Measurements from ENCODE around the gene OTULINL. TPM values are rescaled to one million over a fixed set of nuclear protein-coding genes. Genes with fewer than 3 reads are reported as not detected.
"Not testable (repeated sequence)": the region's sequence is repeated elsewhere in the genome, so short reads cannot be mapped to it uniquely, and the experiment has no call there.

Gene OTULINL
- total RNA-seq, 4 donors from 2014 or later, result 3.8 to 12.3 (median 4.6) TPM

- no peak for TF ChIP-seq POLR2A (IDR thresholded peaks at IDR 0.05)
- TF ChIP-seq, protein P1, sequence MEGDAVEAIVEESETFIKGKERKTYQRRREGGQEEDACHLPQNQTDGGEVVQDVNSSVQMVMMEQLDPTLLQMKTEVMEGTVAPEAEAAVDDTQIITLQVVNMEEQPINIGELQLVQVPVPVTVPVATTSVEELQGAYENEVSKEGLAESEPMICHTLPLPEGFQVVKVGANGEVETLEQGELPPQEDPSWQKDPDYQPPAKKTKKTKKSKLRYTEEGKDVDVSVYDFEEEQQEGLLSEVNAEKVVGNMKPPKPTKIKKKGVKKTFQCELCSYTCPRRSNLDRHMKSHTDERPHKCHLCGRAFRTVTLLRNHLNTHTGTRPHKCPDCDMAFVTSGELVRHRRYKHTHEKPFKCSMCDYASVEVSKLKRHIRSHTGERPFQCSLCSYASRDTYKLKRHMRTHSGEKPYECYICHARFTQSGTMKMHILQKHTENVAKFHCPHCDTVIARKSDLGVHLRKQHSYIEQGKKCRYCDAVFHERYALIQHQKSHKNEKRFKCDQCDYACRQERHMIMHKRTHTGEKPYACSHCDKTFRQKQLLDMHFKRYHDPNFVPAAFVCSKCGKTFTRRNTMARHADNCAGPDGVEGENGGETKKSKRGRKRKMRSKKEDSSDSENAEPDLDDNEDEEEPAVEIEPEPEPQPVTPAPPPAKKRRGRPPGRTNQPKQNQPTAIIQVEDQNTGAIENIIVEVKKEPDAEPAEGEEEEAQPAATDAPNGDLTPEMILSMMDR (IDR thresholded peaks at IDR 0.05), result no peak
- TF ChIP-seq EP300 (IDR thresholded peaks at IDR 0.05), result no peak
- 90 to 100% methylated on average over 1 of the region's 1 CpG for WGBS, 2 donors
- H3K27ac ChIP-seq, result no peak overlapping the region
- no peak overlapping the region for H3K4me3 ChIP-seq
- H3K9me3 ChIP-seq, result peaks cover 0 to 10% (median 0%) of the 10 kb centered on the region in 4 donors
- no peaks in the 10 kb centered on the region for H3K27me3 ChIP-seq
- no peak for DNase-seq (ENCODE audit: low spot score in 2 of 2)
- no peaks in the 10 kb centered on the region for H3K36me3 ChIP-seq
- no peaks in the 10 kb centered on the region for H3K4me1 ChIP-seq
Observed at GRCh38 chr5:14547666-14548065, 33.9 kb upstream of the OTULINL start.

- H3K9me3 ChIP-seq, result peaks cover 0 to 10% (median 0%) of the 10 kb centered on the region in 4 donors
- TF ChIP-seq, protein P1 (IDR thresholded peaks at IDR 0.05), result no peak
- TF ChIP-seq POLR2A (IDR thresholded peaks at IDR 0.05) (no peak), EP300 (IDR thresholded peaks at IDR 0.05) (no peak)
- 84 to 87% methylated on average over 3 of the region's 3 CpGs for WGBS, 2 donors
Observed at GRCh38 chr5:14551211-14551610, 30.4 kb upstream of the OTULINL start.

DNA sequence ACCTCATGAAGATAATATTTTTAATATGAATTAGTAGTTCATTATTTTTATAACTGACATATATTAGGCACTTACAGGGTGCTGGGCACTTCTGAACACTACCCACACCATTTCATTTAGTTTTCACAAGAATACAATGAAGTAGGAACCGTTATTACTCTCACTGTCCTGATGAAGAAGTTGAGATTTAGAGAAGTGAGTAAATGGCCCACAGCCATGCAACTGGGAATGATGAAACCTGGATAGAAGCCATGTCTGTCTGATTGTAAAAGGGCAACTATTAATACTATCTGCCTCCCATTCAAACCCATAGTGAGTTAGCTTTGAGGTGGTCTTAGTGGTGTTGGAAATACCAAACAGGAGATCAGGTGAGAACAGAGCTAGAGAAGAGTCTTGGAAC is 29.6 kb upstream of the OTULINL start:
- 53 to 66% methylated on average over 1 of the region's 1 CpG for WGBS, 2 donors
- Histone ChIP-seq H3K4me1 (no peaks in the 10 kb centered on the region), H3K27me3 (no peaks in the 10 kb centered on the region), H3K36me3 (no peaks in the 10 kb centered on the region), H3K9me3 (peaks cover 0 to 4% (median 0%) of the 10 kb centered on the region in 4 donors), H3K4me3 (no peak overlapping the region), H3K27ac (no peak overlapping the region)
- DNase-seq (ENCODE audit: low spot score in 2 of 2), result peak in 1 of 2 donors; percentile 41
- TF ChIP-seq, protein P1 (IDR thresholded peaks at IDR 0.05), result no peak
- peak in 1 of 2 donors; percentile 30 for TF ChIP-seq EP300 (IDR thresholded peaks at IDR 0.05)

More at GRCh38 chr5:14551211-14551610, 30.4 kb upstream of the OTULINL start:
- Histone ChIP-seq H3K4me3 (no peak overlapping the region), H3K27ac (no peak overlapping the region), H3K27me3 (no peaks in the 10 kb centered on the region), H3K36me3 (no peaks in the 10 kb centered on the region), H3K4me1 (no peaks in the 10 kb centered on the region)
- DNase-seq (ENCODE audit: low spot score in 2 of 2), result no peak

DNA sequence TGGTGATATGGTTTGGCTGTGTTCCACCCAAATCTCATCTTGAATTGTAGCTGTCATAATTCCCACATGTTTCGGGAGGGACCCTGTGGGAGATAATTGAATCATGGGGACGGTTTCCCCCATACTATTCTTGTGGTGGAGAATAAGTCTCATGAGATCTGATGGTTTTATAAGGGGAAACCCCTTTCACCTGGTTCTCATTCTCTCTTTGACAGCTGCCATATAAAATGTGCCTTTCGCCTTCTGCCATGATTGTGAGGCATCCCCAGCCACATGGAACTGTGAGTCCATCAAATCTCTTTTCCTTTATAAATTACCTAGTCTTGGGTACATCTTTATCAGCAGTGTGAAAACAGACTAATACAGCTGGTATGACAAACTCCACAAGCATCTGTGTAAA is 27.3 kb upstream of the OTULINL start:
- H3K4me1 ChIP-seq; H3K27me3 ChIP-seq; H3K4me3 ChIP-seq; DNase-seq (ENCODE audit: low spot score in 2 of 2); H3K36me3 ChIP-seq; H3K27ac ChIP-seq; H3K9me3 ChIP-seq: not testable (repeated sequence)
- 74 to 77% methylated on average over 3 of the region's 3 CpGs for WGBS, 2 donors

DNA sequence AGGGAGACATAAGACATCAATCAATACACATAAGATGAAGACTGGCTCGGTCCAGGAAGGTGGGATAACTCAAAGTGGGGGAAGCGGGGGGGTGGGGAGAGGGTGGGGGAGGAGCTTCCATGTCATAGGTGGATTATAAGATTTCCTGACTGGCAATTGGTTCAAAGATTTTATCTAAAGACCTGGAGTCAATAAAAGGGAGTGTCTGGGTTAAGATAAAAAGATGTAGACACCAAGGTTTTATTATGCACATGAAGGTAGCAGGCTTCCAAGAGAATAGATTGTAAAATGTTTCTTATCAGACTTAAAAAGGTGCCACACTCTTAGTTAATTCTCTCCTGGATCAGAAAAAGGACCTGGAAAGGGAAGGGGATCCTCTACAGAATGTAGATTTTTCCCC is 25.6 kb upstream of the OTULINL start:
- DNase-seq (ENCODE audit: low spot score in 2 of 2), result no peak
- H3K9me3 ChIP-seq, result peaks cover 0 to 4% (median 0%) of the 10 kb centered on the region in 4 donors
- H3K4me3 ChIP-seq, result no peak overlapping the region
- no peak overlapping the region for H3K27ac ChIP-seq
- 86 to 90% methylated on average over 2 of the region's 2 CpGs for WGBS, 2 donors
- no peaks in the 10 kb centered on the region for H3K36me3 ChIP-seq
- H3K4me1 ChIP-seq, result no peaks in the 10 kb centered on the region
- no peaks in the 10 kb centered on the region for H3K27me3 ChIP-seq
- no peak for TF ChIP-seq EP300 (IDR thresholded peaks at IDR 0.05)
- no peak for TF ChIP-seq POLR2A (IDR thresholded peaks at IDR 0.05)
- TF ChIP-seq, protein P1 (IDR thresholded peaks at IDR 0.05), result no peak
